ENCODE results near the gene TACO1. TPM values are rescaled to one million over a fixed set of nuclear protein-coding genes. Genes with fewer than 3 reads are reported as not detected.
A peak's percentile ranks its signal among the peaks of the same experiment; 100 is the strongest.

The TACO1 gene
- total RNA-seq, 1 experiment from 2014 or later, result 39.0 TPM

DNA sequence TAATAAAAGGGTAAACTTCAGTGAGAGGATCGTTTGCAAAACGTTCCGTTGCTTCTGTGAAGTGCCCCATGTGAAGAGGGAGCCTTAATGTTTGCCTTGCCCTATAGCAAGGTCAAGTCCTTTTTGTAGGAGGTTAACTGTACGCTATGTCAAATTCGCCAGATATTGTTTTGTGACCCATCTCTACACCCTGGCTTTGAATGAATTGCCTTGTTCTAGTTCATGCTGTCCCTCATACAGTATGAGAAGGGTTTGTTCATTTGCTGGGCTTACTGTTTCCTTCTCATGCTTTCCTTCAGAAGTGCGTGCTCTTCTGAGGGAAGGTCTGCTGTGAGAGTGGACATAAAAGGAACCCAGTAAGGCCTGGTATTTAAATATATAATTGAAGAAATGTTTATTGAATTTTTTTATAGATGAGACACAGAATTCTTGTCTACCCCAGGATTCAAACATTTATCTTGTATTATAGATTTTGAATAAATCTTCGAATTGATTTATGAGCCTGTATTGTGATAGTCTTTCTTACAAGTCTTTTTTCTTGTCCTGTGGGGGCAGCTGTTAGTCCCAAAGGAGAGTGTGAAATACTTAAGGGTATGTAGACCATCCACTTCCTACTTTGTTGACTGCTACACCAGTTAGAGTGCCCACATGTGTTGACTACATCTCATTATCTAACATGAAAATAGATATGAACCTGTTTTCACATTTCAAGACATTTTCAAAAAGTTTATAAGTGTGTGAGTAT, 23.3 kb downstream of the TACO1 start:
- TF ChIP-seq CTCF (conservative IDR thresholded peaks at IDR 0.05; ENCODE audit: low read depth, low read length) (no peak), EZH2 (IDR thresholded peaks at IDR 0.05; ENCODE audit: borderline replicate concordance, low read depth, low read length, poor library complexity, severe bottlenecking) (no peak)
- intact Hi-C loops (cut with micrococcal nuclease; ENCODE audit: unreplicated experiment), result loop anchor here (5.0 kb wide), 2 partner anchors 53 to 73 kb away; no protein-coding TSS in a partner anchor
- no TSS peak for BruUV-seq (replicated peaks)
- ChIA-PET POLR2A (ENCODE audit: low non-redundant PET) (no interaction called here), CTCF (interaction anchor here (1.2 kb wide), 1 partner anchor 199 kb away, joined by 3 read pairs; no protein-coding TSS in a partner anchor)
- DNase-seq (ENCODE audit: low spot score), result no peak
- H3K36me3 ChIP-seq (ENCODE audit: insufficient read depth, low read length, poor library complexity, severe bottlenecking), result no peaks in the 10 kb centered on the region
- H3K27ac ChIP-seq (ENCODE audit: low read depth, low read length, poor library complexity, severe bottlenecking), result no peak overlapping the region
- peak overlapping the region; percentile 75 for H3K4me3 ChIP-seq (ENCODE audit: low read depth, low read length, poor library complexity, severe bottlenecking)
- peaks cover 17% of the 10 kb centered on the region for H3K4me1 ChIP-seq (ENCODE audit: insufficient read depth, low read length, poor library complexity, severe bottlenecking)
- H3K27me3 ChIP-seq (replicated peaks; ENCODE audit: insufficient read depth, low read depth, low read length, poor library complexity), result no peaks in the 10 kb centered on the region
- H3K9me3 ChIP-seq (ENCODE audit: low read depth, low read length, poor library complexity, severe bottlenecking), result no peaks in the 10 kb centered on the region

GRCh38 chr17:63624531-63624880, 23.8 kb downstream of the TACO1 start:
- H3K27ac ChIP-seq (ENCODE audit: low read depth, low read length, poor library complexity, severe bottlenecking), result no peak overlapping the region
- intact Hi-C loops (cut with micrococcal nuclease; ENCODE audit: unreplicated experiment), result loop anchor here (5.0 kb wide), 2 partner anchors 53 to 73 kb away; no protein-coding TSS in a partner anchor
- peaks cover 17% of the 10 kb centered on the region for H3K4me1 ChIP-seq (ENCODE audit: insufficient read depth, low read length, poor library complexity, severe bottlenecking)
- H3K4me3 ChIP-seq (ENCODE audit: low read depth, low read length, poor library complexity, severe bottlenecking), result no peak overlapping the region
- CTCF ChIA-PET, result no interaction called here
- no TSS peak for BruUV-seq (replicated peaks)
- TF ChIP-seq CTCF (conservative IDR thresholded peaks at IDR 0.05; ENCODE audit: low read depth, low read length) (no peak), EZH2 (IDR thresholded peaks at IDR 0.05; ENCODE audit: borderline replicate concordance, low read depth, low read length, poor library complexity, severe bottlenecking) (no peak)
- no peaks in the 10 kb centered on the region for H3K27me3 ChIP-seq (replicated peaks; ENCODE audit: insufficient read depth, low read depth, low read length, poor library complexity)
- H3K9me3 ChIP-seq (ENCODE audit: low read depth, low read length, poor library complexity, severe bottlenecking), result no peaks in the 10 kb centered on the region
- no peaks in the 10 kb centered on the region for H3K36me3 ChIP-seq (ENCODE audit: insufficient read depth, low read length, poor library complexity, severe bottlenecking)
- no peak for DNase-seq (ENCODE audit: low spot score)
- POLR2A ChIA-PET (ENCODE audit: low non-redundant PET), result no interaction called here

DNA sequence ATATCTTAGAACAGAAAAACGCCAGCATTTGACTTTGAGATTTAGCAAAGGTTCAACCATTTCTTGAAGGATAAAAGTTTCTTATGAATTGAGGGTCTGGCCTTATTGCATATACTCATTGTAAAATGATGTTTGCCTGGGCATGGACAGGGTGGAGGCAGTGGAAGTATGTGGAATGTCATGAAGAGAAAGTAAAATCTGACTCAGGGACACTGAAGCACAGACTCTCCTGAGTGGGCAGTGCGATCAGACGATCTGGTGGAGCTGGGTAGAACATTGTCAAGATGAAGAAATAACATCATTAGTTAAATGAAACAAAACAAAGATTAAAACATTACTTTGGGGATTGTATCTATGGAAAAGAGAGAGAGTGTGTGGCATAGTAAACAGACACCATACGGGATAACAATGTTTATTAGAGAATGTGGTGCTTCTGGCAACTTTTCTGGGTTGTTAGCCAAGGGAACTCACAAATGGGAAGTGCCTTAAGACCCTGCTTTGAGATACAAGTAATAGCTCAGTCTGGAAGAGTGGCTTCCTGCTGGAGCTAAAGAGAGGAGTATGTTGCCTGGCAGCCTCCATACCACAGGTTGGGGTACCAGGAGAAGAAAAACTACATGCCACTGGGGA, 26.0 kb downstream of the TACO1 start:
- no peak overlapping the region for H3K4me3 ChIP-seq (ENCODE audit: low read depth, low read length, poor library complexity, severe bottlenecking)
- POLR2A ChIA-PET (ENCODE audit: low non-redundant PET), result no interaction called here

More for the DNA sequence above, 26.0 kb downstream of the TACO1 start:
- H3K27ac ChIP-seq (ENCODE audit: low read depth, low read length, poor library complexity, severe bottlenecking), result no peak overlapping the region
- H3K9me3 ChIP-seq (ENCODE audit: low read depth, low read length, poor library complexity, severe bottlenecking), result no peaks in the 10 kb centered on the region
- TF ChIP-seq CTCF (conservative IDR thresholded peaks at IDR 0.05; ENCODE audit: low read depth, low read length), result no peak
- no peak for TF ChIP-seq EZH2 (IDR thresholded peaks at IDR 0.05; ENCODE audit: borderline replicate concordance, low read depth, low read length, poor library complexity, severe bottlenecking)
- no TSS peak for BruUV-seq (replicated peaks)
- H3K36me3 ChIP-seq (ENCODE audit: insufficient read depth, low read length, poor library complexity, severe bottlenecking), result no peaks in the 10 kb centered on the region
- no peak for DNase-seq (ENCODE audit: low spot score)
- H3K4me1 ChIP-seq (ENCODE audit: insufficient read depth, low read length, poor library complexity, severe bottlenecking), result peaks cover 17% of the 10 kb centered on the region
- intact Hi-C loops (cut with micrococcal nuclease; ENCODE audit: unreplicated experiment), result no loop called here
- CTCF ChIA-PET, result no interaction called here
- H3K27me3 ChIP-seq (replicated peaks; ENCODE audit: insufficient read depth, low read depth, low read length, poor library complexity), result no peaks in the 10 kb centered on the region
